Measurements from ENCODE around the gene PDIK1L. TPM values are rescaled to one million over a fixed set of nuclear protein-coding genes. Genes with fewer than 3 reads are reported as not detected.
A peak's percentile ranks its signal among the peaks of the same experiment; 100 is the strongest.

The PDIK1L gene
- total RNA-seq, 2 donors from 2014 or later = 7.1 to 7.3 TPM

DNA sequence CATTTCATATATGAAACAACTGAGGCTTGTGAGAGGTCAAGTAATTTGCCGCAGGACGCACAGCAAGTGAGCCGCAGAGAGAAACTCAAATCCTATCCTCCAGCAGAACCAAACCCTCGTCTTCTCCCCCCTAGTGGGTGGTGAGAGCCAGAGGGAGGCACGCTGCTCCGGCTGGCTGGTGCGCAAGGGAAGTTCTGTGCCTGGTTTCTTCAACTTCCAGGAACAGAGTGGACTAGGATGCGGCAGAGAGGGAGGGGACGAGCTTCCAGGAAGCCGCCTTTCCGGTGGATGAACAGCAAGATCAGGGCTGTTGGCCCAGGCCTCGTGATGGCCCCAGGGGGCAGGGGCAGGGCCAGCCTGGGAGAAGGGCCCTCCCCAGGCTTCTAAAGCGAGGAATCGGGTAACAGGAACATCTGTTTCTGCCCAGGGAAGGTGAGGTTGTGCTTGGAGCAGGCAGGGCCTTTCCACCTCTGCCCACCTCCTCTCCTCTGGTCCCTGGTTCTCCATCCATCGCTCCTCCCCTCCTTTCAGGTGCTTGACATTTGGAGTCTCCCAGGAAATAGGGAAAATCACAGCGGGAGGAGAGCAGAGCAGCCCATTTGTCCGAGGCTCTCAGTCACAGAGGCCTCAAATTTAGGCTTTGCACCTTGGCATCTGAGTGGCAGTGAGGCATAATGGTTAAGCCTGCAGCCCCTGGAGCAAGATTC is 16.8 kb upstream of the PDIK1L start:
- peak overlapping the region; percentile 16 for H3K4me3 ChIP-seq (ENCODE audit: low read length)
- no peaks in the 10 kb centered on the region for H3K27me3 ChIP-seq (ENCODE audit: control insufficient read depth, insufficient read depth, low read length, poor library complexity, severe bottlenecking)
- peak overlapping the region; percentile 27 for H3K4me3 Mint-ChIP-seq
- 20 to 36% methylated on average over 7 to 17 of the region's 17 CpGs for WGBS, 2 experiments (ENCODE audit: insufficient coverage in 1 of 2, insufficient read length in 1 of 2)
- peak overlapping the region; percentile 22 for H3K27ac ChIP-seq (ENCODE audit: low read depth, low read length)
- peak; percentile 94 for DNase-seq
- H3K9me3 Mint-ChIP-seq = peaks cover 9% of the 10 kb centered on the region
- no peaks in the 10 kb centered on the region for H3K27me3 Mint-ChIP-seq (ENCODE audit: insufficient read depth)
- no peaks in the 10 kb centered on the region for H3K36me3 ChIP-seq (ENCODE audit: control insufficient read depth, insufficient read depth, low read length)
- H3K4me1 ChIP-seq (ENCODE audit: control insufficient read depth, insufficient read depth, low read length) = peaks cover 19% of the 10 kb centered on the region
- peaks cover 41% of the 10 kb centered on the region for H3K4me1 Mint-ChIP-seq
- peak overlapping the region; percentile 28 for H3K9ac ChIP-seq (ENCODE audit: extremely low read depth, low read length, poor library complexity, severe bottlenecking)
- TF ChIP-seq, protein P1, sequence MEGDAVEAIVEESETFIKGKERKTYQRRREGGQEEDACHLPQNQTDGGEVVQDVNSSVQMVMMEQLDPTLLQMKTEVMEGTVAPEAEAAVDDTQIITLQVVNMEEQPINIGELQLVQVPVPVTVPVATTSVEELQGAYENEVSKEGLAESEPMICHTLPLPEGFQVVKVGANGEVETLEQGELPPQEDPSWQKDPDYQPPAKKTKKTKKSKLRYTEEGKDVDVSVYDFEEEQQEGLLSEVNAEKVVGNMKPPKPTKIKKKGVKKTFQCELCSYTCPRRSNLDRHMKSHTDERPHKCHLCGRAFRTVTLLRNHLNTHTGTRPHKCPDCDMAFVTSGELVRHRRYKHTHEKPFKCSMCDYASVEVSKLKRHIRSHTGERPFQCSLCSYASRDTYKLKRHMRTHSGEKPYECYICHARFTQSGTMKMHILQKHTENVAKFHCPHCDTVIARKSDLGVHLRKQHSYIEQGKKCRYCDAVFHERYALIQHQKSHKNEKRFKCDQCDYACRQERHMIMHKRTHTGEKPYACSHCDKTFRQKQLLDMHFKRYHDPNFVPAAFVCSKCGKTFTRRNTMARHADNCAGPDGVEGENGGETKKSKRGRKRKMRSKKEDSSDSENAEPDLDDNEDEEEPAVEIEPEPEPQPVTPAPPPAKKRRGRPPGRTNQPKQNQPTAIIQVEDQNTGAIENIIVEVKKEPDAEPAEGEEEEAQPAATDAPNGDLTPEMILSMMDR (conservative IDR thresholded peaks at IDR 0.05) = peak; percentile 52
- peaks cover 3% of the 10 kb centered on the region for H3K36me3 Mint-ChIP-seq (ENCODE audit: low read depth)
- peak overlapping the region; percentile 92 for H3K27ac Mint-ChIP-seq
- no peaks in the 10 kb centered on the region for H3K9me3 ChIP-seq (ENCODE audit: control insufficient read depth, low read length)

DNA sequence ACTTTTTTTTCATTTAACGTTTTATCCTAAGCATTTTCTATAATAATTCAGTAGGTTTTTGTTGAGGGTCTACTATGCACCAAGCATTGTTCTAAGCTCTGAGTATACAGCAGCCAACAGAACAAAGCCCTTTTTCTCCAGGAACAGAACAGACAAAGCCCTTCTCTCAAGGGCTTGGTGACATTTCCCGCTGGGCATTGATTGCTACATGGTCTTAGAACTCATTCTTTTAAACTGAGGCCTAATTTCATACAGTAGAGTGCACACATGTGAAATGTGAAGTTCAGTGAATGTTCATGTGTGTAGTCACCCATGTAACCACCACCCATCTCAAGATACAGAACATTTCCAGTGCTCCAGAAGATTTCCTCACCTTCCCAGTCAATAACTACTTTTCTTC is 15.2 kb upstream of the PDIK1L start:
- no peak overlapping the region for H3K27ac Mint-ChIP-seq
- no peaks in the 10 kb centered on the region for H3K27me3 ChIP-seq (ENCODE audit: control insufficient read depth, insufficient read depth, low read length, poor library complexity, severe bottlenecking)
- H3K4me1 Mint-ChIP-seq = peaks cover 41% of the 10 kb centered on the region
- no peaks in the 10 kb centered on the region for H3K36me3 Mint-ChIP-seq (ENCODE audit: low read depth)
- no peaks in the 10 kb centered on the region for H3K9me3 Mint-ChIP-seq
- no peak overlapping the region for H3K9ac ChIP-seq (ENCODE audit: extremely low read depth, low read length, poor library complexity, severe bottlenecking)
- TF ChIP-seq, protein P1 (conservative IDR thresholded peaks at IDR 0.05) = no peak
- no peak overlapping the region for H3K27ac ChIP-seq (ENCODE audit: low read depth, low read length)
- no peaks in the 10 kb centered on the region for H3K36me3 ChIP-seq (ENCODE audit: control insufficient read depth, insufficient read depth, low read length)
- no peaks in the 10 kb centered on the region for H3K27me3 Mint-ChIP-seq (ENCODE audit: insufficient read depth)
- DNase-seq = no peak
- H3K4me3 ChIP-seq (ENCODE audit: low read length) = no peak overlapping the region
- WGBS, 2 experiments (ENCODE audit: insufficient coverage in 1 of 2, insufficient read length in 1 of 2) = 98% methylated on average over 2 of the region's 2 CpGs; no CpG with 5 or more reads in 1 of the 2 experiments
- no peaks in the 10 kb centered on the region for H3K9me3 ChIP-seq (ENCODE audit: control insufficient read depth, low read length)
- H3K4me3 Mint-ChIP-seq = no peak overlapping the region
- H3K4me1 ChIP-seq (ENCODE audit: control insufficient read depth, insufficient read depth, low read length) = peaks cover 19% of the 10 kb centered on the region

DNA sequence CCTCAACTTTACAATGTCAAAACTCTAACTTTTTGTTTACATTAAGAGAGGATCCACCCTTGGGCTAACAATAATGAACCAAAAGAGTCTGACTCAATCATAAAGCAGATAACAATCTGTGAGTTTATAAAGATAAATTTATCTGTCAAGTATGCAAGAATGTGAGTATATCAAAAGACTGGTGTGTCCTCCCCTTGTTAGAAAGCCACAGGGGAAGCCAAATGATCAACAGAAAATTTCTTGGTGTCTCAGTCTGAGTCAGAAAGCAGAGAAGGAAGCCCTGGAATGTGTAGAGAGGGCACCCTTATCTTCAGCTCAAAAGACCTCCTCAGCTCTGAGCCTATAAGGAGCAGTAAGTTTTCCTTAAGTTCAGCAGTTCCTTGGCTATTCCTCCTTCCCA is 13.9 kb upstream of the PDIK1L start:
- Mint-ChIP-seq H3K27ac (no peak overlapping the region), H3K27me3 (ENCODE audit: insufficient read depth) (peaks cover 2% of the 10 kb centered on the region), H3K9me3 (no peaks in the 10 kb centered on the region), H3K4me1 (peaks cover 32% of the 10 kb centered on the region), H3K36me3 (ENCODE audit: low read depth) (no peaks in the 10 kb centered on the region), H3K4me3 (no peak overlapping the region)
- Histone ChIP-seq H3K9me3 (ENCODE audit: control insufficient read depth, low read length) (no peaks in the 10 kb centered on the region), H3K4me1 (ENCODE audit: control insufficient read depth, insufficient read depth, low read length) (peaks cover 19% of the 10 kb centered on the region), H3K36me3 (ENCODE audit: control insufficient read depth, insufficient read depth, low read length) (no peaks in the 10 kb centered on the region), H3K27ac (ENCODE audit: low read depth, low read length) (no peak overlapping the region), H3K27me3 (ENCODE audit: control insufficient read depth, insufficient read depth, low read length, poor library complexity, severe bottlenecking) (no peaks in the 10 kb centered on the region), H3K4me3 (ENCODE audit: low read length) (no peak overlapping the region), H3K9ac (ENCODE audit: extremely low read depth, low read length, poor library complexity, severe bottlenecking) (no peak overlapping the region)
- TF ChIP-seq, protein P1 (conservative IDR thresholded peaks at IDR 0.05) = no peak
- no peak for DNase-seq

Data from endodermal cell (in vitro differentiated cells).